SW 1271 (cell line): ENCODE results near the gene BMPR1B.

ENCODE experiments used
- DNase-seq, 2 experiments: peaks; one replicate each; lab custom pipeline; 2025; lab: John Stamatoyannopoulos, UW

The BMPR1B gene

GRCh38 chr4:95188701-95189370 lies 431.1 kb downstream of the BMPR1B start:
- no peak for DNase-seq

- no peak for DNase-seq
Measured at GRCh38 chr4:95190751-95191436, 433.1 kb downstream of the BMPR1B start.

- no peak for DNase-seq
Measured at GRCh38 chr4:95191537-95191936, 433.8 kb downstream of the BMPR1B start.

- DNase-seq: no peak
Measured at GRCh38 chr4:95193391-95194224, 435.9 kb downstream of the BMPR1B start.

- no peak for DNase-seq
Measured at GRCh38 chr4:95197353-95197752, 439.6 kb downstream of the BMPR1B start.

- DNase-seq: no peak
Measured at GRCh38 chr4:95198961-95199360, 441.2 kb downstream of the BMPR1B start.

GRCh38 chr4:95204267-95204844 lies 446.6 kb downstream of the BMPR1B start:
- no peak for DNase-seq

GRCh38 chr4:95204873-95205272 lies 447.1 kb downstream of the BMPR1B start:
- no peak for DNase-seq
